Smooth muscle cell (in vitro differentiated cells): ENCODE results near the gene C2orf69. TPM values are rescaled to one million over a fixed set of nuclear protein-coding genes. Genes with fewer than 3 reads are reported as not detected.
A peak's percentile ranks its signal among the peaks of the same experiment; 100 is the strongest.

Experiments used
- DNase-seq: peaks from one replicate; lab custom pipeline; 2025; ENCODE audit not compliant: unreplicated experiment; lab: John Stamatoyannopoulos, UW
- H2AFZ ChIP-seq: fragments of 200-600 bp; sonication (generic); 2 replicates; pipeline ENCODE4 v1.6.0; 2016; ENCODE audit warnings: antibody characterized with exemption, low read depth, mild to moderate bottlenecking
- H3F3A ChIP-seq: fragments of 200-600 bp; sonication (generic); 2 replicates; pipeline ENCODE4 v1.6.0; 2017; ENCODE audit warnings: antibody characterized with exemption, low read depth
- H3K27ac ChIP-seq: fragments of 200-600 bp; sonication (generic); 2 replicates; pipeline ENCODE4 v1.5.1; 2016; ENCODE audit warnings: low read depth, mild to moderate bottlenecking
- H3K27me3 ChIP-seq: fragments of 200-600 bp; sonication (generic); 2 replicates; pipeline ENCODE4 v1.6.1; 2016; ENCODE audit warnings: low read depth, mild to moderate bottlenecking
- H3K36me3 ChIP-seq: fragments of 200-600 bp; sonication (generic); 2 replicates; pipeline ENCODE4 v1.5.1; 2016; ENCODE audit warnings: low read depth
- H3K4me1 ChIP-seq: fragments of 200-600 bp; sonication (generic); 2 replicates; pipeline ENCODE4 v1.5.1; 2016; ENCODE audit warnings: low read depth
- H3K4me2 ChIP-seq: fragments of 200-600 bp; sonication (generic); 2 replicates; pipeline ENCODE4 v1.6.0; 2016; ENCODE audit warnings: mild to moderate bottlenecking
- H3K4me3 ChIP-seq: fragments of 200-600 bp; sonication (generic); 2 replicates; pipeline ENCODE4 v1.5.1; 2016; ENCODE audit warnings: mild to moderate bottlenecking
- H3K79me2 ChIP-seq: fragments of 200-600 bp; sonication (generic); 2 replicates; pipeline ENCODE4 v1.6.0; 2016; ENCODE audit warnings: low read depth, mild to moderate bottlenecking
- H3K9ac ChIP-seq: fragments of 200-600 bp; sonication (generic); 2 replicates; pipeline ENCODE4 v1.6.0; 2016; ENCODE audit warnings: low read depth
- H3K9me3 ChIP-seq: fragments of 200-600 bp; sonication (generic); replicated peaks from 2 replicates; pipeline ENCODE4 v1.5.1; 2016; ENCODE audit warnings: low read depth
- H4K20me1 ChIP-seq: fragments of 200-600 bp; sonication (generic); 2 replicates; pipeline ENCODE4 v1.6.0; 2016; ENCODE audit warnings: low read depth
- WGBS: methylation state at CpG from one replicate; pipeline ENCODE4 v1.1.7; 2016; ENCODE audit warnings: low lambda C conversion rate; 5-methylcytosine and 5-hydroxymethylcytosine counted together
- polyA plus RNA-seq: library from polyadenylated mRNA; unstranded; fragments of >200 nt; fragmentation: Nextera tagmentation; extraction: Ambion mirVana; gene quantifications from 2 replicates; pipeline ENCODE4 v1.2.1, GENCODE V29; 2016
- total RNA-seq: library from RNA; depleted of rRNA; stranded (reverse); fragments of >200 nt; gene quantifications from 2 replicates; pipeline ENCODE4 v1.2.3, GENCODE V29; 2014
- TF ChIP-seq, protein P1 (sequence below): fragments of 200-600 bp; sonication (generic); IDR thresholded peaks from 2 replicates; pipeline ENCODE4 v1.5.1; 2017; ENCODE audit warnings: borderline replicate concordance, mild to moderate bottlenecking, antibody characterized with exemption; ENCODE audit not compliant: insufficient read depth, poor library complexity, severe bottlenecking

C2orf69 gene
- total and polyA plus RNA-seq, 2 experiments from 2014 or later = 7.7 to 10.1 TPM

DNA sequence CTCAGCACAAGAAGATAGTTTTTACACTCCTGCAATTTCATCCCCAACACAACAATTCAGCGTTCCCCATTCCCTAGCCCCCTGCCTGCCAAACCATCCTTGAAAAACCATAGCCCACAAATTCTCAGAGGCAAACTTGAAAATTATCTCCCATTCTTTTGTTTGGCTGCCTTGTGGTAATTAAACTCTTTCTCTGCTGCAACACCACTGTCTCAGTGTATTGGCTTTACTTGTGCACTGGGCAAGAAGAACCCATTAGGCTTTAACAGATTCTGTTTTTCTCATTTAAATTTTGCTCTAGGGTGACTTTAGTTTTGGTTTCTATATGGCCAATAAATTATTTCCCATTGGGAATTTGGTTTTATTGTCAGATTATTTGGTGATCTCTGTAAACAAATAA, 36.9 kb upstream of the C2orf69 start:
- Histone ChIP-seq H3K27me3 (peaks cover 9% of the 10 kb centered on the region), H3K9ac (no peak overlapping the region), H3K4me3 (no peak overlapping the region), H3F3A (no peaks in the 10 kb centered on the region), H4K20me1 (no peaks in the 10 kb centered on the region), H3K9me3 (no peaks in the 10 kb centered on the region), H2AFZ (no peak overlapping the region), H3K79me2 (no peaks in the 10 kb centered on the region), H3K36me3 (no peaks in the 10 kb centered on the region), H3K4me1 (peaks cover 13% of the 10 kb centered on the region), H3K27ac (no peak overlapping the region), H3K4me2 (no peak overlapping the region)
- DNase-seq = no peak
- TF ChIP-seq, protein P1, sequence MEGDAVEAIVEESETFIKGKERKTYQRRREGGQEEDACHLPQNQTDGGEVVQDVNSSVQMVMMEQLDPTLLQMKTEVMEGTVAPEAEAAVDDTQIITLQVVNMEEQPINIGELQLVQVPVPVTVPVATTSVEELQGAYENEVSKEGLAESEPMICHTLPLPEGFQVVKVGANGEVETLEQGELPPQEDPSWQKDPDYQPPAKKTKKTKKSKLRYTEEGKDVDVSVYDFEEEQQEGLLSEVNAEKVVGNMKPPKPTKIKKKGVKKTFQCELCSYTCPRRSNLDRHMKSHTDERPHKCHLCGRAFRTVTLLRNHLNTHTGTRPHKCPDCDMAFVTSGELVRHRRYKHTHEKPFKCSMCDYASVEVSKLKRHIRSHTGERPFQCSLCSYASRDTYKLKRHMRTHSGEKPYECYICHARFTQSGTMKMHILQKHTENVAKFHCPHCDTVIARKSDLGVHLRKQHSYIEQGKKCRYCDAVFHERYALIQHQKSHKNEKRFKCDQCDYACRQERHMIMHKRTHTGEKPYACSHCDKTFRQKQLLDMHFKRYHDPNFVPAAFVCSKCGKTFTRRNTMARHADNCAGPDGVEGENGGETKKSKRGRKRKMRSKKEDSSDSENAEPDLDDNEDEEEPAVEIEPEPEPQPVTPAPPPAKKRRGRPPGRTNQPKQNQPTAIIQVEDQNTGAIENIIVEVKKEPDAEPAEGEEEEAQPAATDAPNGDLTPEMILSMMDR = no peak
- 95% methylated on average over 1 of the region's 1 CpG for WGBS

DNA sequence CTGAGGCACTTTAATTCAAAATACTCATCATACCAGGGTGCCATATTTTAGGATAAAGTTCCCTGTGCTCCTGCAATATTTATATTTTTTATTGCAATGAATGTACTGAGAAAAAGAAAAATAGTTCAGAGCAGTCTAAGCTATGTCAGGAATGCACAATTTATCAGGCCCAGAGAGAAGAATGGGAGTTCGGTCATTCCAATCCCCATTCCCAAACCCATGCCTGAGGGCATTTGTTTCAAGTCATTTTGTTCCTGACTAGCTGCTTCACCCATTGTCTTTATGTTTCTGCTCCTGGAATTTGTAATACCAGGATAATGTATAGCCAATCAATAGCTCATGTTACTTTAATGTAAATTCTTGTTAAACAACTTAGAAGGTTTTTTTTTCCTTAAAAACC, 35.7 kb upstream of the C2orf69 start:
- Histone ChIP-seq H3K9ac (no peak overlapping the region), H3K4me3 (no peak overlapping the region), H3K36me3 (no peaks in the 10 kb centered on the region), H3K27ac (no peak overlapping the region), H3F3A (no peaks in the 10 kb centered on the region), H2AFZ (no peak overlapping the region), H3K4me1 (peaks cover 2% of the 10 kb centered on the region), H4K20me1 (no peaks in the 10 kb centered on the region), H3K9me3 (no peaks in the 10 kb centered on the region), H3K79me2 (no peaks in the 10 kb centered on the region), H3K27me3 (no peaks in the 10 kb centered on the region), H3K4me2 (no peak overlapping the region)
- DNase-seq = no peak
- TF ChIP-seq, protein P1 = no peak
- 83% methylated on average over 1 of the region's 1 CpG for WGBS

DNA sequence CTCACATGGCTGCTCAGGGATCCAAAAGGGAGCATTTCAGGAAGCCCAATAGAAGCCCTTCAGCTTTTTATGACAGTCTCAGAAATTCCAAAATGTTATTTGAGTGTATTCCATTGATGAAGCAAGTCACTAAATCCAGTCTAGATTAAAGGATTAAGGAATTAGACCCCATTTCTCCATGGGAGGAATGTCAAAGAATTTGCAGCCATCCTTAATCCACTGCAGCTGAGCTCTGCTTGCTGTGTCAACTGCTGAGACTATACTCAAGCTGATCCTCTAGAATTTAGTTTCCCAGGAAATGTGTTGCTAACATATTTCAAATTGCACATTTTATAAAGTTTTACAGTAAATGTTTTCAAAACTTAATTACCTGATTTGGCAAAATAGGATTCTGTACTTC, 28.4 kb upstream of the C2orf69 start:
- TF ChIP-seq, protein P1 = no peak
- Histone ChIP-seq H3K4me1 (peaks cover 10% of the 10 kb centered on the region), H3K4me3 (no peak overlapping the region), H2AFZ (no peak overlapping the region), H3F3A (peaks cover 6% of the 10 kb centered on the region), H3K27me3 (no peaks in the 10 kb centered on the region), H3K9ac (no peak overlapping the region), H3K36me3 (no peaks in the 10 kb centered on the region), H4K20me1 (no peaks in the 10 kb centered on the region), H3K79me2 (no peaks in the 10 kb centered on the region), H3K27ac (no peak overlapping the region), H3K9me3 (no peaks in the 10 kb centered on the region), H3K4me2 (peak overlapping the region; percentile 13)
- no peak for DNase-seq

DNA sequence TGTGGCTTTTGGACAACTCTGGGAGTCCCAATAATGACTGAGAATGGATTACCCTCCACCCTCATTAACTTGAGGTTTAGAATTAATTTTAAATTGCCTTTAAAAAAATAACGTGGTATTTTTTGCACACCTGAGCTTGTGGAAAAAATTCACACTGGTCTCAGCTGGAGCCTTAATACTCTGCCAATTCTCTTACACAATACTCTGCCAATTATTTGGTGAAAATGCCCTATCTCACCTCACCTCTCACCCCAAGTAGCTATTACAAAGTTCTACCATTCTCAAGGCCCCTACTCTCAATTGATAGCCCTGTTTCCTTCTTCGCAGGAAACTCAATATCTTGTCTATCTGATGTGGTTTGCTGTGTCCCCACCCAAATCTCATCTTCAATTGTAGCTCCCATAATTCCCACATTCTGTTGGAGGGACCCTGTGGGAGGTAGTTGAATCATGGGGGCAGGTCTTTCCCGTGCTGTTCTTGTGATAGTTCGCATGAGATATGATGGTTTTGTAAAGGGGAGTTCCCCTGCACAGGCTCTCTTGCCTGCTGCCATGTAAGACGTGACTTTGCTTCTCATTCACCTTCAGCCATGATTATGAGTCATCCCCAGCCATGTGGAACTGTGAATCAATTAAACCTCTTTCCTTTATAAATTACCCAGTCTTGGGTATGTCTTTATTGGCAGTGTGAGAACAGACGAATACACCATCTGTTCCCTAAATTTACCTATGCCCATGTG, 27.4 kb upstream of the C2orf69 start:
- Histone ChIP-seq H3K36me3 (no peaks in the 10 kb centered on the region), H3K4me1 (peaks cover 10% of the 10 kb centered on the region), H3K4me2 (no peak overlapping the region), H3K9ac (no peak overlapping the region), H3K27me3 (no peaks in the 10 kb centered on the region), H2AFZ (no peak overlapping the region), H3K27ac (no peak overlapping the region), H3F3A (peaks cover 6% of the 10 kb centered on the region), H3K4me3 (no peak overlapping the region), H3K79me2 (no peaks in the 10 kb centered on the region), H4K20me1 (no peaks in the 10 kb centered on the region), H3K9me3 (no peaks in the 10 kb centered on the region)
- TF ChIP-seq, protein P1 = no peak
- DNase-seq = no peak
- 88% methylated on average over 6 of the region's 6 CpGs for WGBS
